Loucy (cell line): ENCODE results near the gene SHROOM3.

Source experiments
- H2AFZ ChIP-seq: fragments of 200-600 bp; sonication (generic); 2 replicates; pipeline ENCODE4 v1.6.0; 2016; ENCODE audit warnings: antibody characterized with exemption, mild to moderate bottlenecking, low read length, moderate library complexity
- H3F3A ChIP-seq: fragments of 200-600 bp; 2 replicates; pipeline ENCODE4 v1.6.0; 2016; ENCODE audit warnings: antibody characterized with exemption, low read depth, mild to moderate bottlenecking
- H3K27me3 ChIP-seq: fragments of 200-600 bp; sonication (generic); 2 replicates; pipeline ENCODE4 v1.6.1; 2014; ENCODE audit warnings: low read length, mild to moderate bottlenecking; ENCODE audit not compliant: insufficient read depth, poor library complexity, severe bottlenecking
- H3K36me3 ChIP-seq: fragments of 200-600 bp; sonication (generic); 2 replicates; pipeline ENCODE4 v1.6.1; 2016; ENCODE audit warnings: low read length; ENCODE audit not compliant: insufficient read depth
- H3K4me1 ChIP-seq: fragments of 200-600 bp; sonication (generic); 2 replicates; pipeline ENCODE4 v1.5.1; 2014; ENCODE audit warnings: low read length, mild to moderate bottlenecking; ENCODE audit not compliant: insufficient read depth, poor library complexity, severe bottlenecking
- H3K4me2 ChIP-seq: fragments of 200-600 bp; sonication (generic); 2 replicates; pipeline ENCODE4 v1.6.0; 2014; ENCODE audit warnings: antibody characterized with exemption, low read length, low read depth, mild to moderate bottlenecking; ENCODE audit not compliant: poor library complexity, severe bottlenecking
- H3K4me3 ChIP-seq: fragments of 200-600 bp; sonication (generic); 2 replicates; pipeline ENCODE4 v1.5.1; 2014; ENCODE audit warnings: low read length, mild to moderate bottlenecking, mixed read lengths; ENCODE audit not compliant: poor library complexity, severe bottlenecking
- H3K79me2 ChIP-seq: fragments of 200-600 bp; sonication (generic); 2 replicates; pipeline ENCODE4 v1.6.1; 2014; ENCODE audit warnings: low read length; ENCODE audit not compliant: insufficient read depth
- H3K9ac ChIP-seq: fragments of 200-600 bp; sonication (generic); 2 replicates; pipeline ENCODE4 v1.6.0; 2014; ENCODE audit warnings: mild to moderate bottlenecking, low read depth, low read length, moderate library complexity; ENCODE audit not compliant: poor library complexity, severe bottlenecking
- H3K9me2 ChIP-seq: fragments of 200-600 bp; sonication (generic); replicated peaks from 2 replicates; pipeline ENCODE4 v1.6.1; 2016; ENCODE audit warnings: low read depth, low read length, mixed read lengths
- H3K9me3 ChIP-seq: fragments of 200-600 bp; sonication (generic); 2 replicates; pipeline ENCODE4 v1.6.1; 2014; ENCODE audit warnings: mild to moderate bottlenecking, antibody characterized with exemption, low read length, low read depth; ENCODE audit not compliant: insufficient read depth
- H4K20me1 ChIP-seq: fragments of 200-600 bp; sonication (generic); 2 replicates; pipeline ENCODE4 v1.6.0; 2014; ENCODE audit warnings: antibody characterized with exemption, low read length, mild to moderate bottlenecking; ENCODE audit not compliant: insufficient read depth, poor library complexity, severe bottlenecking
- EZH2phosphoT487 ChIP-seq: fragments of 200-600 bp; IDR thresholded peaks from 2 replicates; pipeline ENCODE4 v1.6.1; 2018; ENCODE audit warnings: antibody characterized with exemption, mild to moderate bottlenecking, moderate library complexity, borderline replicate concordance
- TF ChIP-seq, protein P1 (sequence below): fragments of 200-600 bp; sonication (generic); conservative IDR thresholded peaks from 2 replicates; pipeline ENCODE4 v1.5.1; 2014; ENCODE audit warnings: mild to moderate bottlenecking, antibody characterized with exemption, low read length

Gene SHROOM3

DNA sequence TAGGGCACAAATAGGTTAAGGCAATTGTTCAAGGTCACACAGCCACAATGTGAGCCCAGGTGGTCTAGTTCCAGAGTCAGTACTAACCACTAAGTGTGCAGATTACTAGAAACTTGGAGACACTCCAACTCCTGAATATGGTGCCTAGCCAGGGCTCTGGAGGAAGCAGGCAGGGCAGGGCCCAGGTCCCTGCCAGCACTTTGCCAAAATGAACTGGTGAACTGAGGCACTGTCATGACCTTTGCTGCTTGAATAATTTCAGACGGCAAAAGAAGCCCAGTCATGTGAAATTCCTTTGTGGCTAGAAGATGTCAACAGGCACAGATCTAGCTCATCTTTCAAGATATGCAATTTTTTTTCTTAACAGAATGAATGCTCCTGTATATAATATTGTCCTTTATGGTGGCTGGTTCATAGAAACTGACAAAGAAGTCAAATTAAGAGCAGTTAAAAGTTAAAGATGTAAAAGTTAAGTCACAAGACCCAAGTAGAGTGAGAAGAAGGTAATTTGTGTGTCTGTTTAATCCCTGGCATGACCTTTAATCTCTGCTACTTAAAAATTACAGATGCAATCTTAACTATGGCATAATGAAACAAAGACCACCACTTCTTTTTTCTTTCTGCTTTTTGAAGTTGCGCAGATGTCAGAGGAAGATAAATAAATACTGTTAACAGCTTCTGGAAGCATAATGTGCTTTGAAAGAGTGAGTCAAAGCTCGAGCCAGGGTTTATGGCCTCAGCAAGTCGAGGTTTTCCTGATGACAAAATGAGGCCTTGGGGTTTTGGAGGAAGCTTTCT, 54.1 kb downstream of the SHROOM3 start:
- Histone ChIP-seq H3F3A (peaks cover 15% of the 10 kb centered on the region; the same call in 1 of the 2 replicates), H3K9me2 (no peaks in the 10 kb centered on the region), H3K9ac (peak overlapping the region; percentile 41), H4K20me1 (no peaks in the 10 kb centered on the region), H3K4me1 (peaks cover 32% of the 10 kb centered on the region), H3K36me3 (no peaks in the 10 kb centered on the region), H3K79me2 (no peaks in the 10 kb centered on the region), H2AFZ (peak overlapping the region; percentile 69), H3K9me3 (no peaks in the 10 kb centered on the region), H3K27me3 (no peaks in the 10 kb centered on the region), H3K4me2 (peak overlapping the region; percentile 57), H3K4me3 (peak overlapping the region; percentile 41)
- TF ChIP-seq EZH2phosphoT487 = no peak
- TF ChIP-seq, protein P1, sequence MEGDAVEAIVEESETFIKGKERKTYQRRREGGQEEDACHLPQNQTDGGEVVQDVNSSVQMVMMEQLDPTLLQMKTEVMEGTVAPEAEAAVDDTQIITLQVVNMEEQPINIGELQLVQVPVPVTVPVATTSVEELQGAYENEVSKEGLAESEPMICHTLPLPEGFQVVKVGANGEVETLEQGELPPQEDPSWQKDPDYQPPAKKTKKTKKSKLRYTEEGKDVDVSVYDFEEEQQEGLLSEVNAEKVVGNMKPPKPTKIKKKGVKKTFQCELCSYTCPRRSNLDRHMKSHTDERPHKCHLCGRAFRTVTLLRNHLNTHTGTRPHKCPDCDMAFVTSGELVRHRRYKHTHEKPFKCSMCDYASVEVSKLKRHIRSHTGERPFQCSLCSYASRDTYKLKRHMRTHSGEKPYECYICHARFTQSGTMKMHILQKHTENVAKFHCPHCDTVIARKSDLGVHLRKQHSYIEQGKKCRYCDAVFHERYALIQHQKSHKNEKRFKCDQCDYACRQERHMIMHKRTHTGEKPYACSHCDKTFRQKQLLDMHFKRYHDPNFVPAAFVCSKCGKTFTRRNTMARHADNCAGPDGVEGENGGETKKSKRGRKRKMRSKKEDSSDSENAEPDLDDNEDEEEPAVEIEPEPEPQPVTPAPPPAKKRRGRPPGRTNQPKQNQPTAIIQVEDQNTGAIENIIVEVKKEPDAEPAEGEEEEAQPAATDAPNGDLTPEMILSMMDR = no peak

GRCh38 chr4:76489686-76490161, 54.7 kb downstream of the SHROOM3 start:
- Histone ChIP-seq H3K4me3 (peak overlapping the region; percentile 41), H3K79me2 (no peaks in the 10 kb centered on the region), H2AFZ (peak overlapping the region; percentile 69), H3K27me3 (no peaks in the 10 kb centered on the region), H4K20me1 (no peaks in the 10 kb centered on the region), H3K9me2 (no peaks in the 10 kb centered on the region), H3K4me1 (peaks cover 32% of the 10 kb centered on the region), H3K4me2 (peak overlapping the region; percentile 57), H3K9ac (peak overlapping the region; percentile 41), H3K36me3 (no peaks in the 10 kb centered on the region), H3F3A (peaks cover 15% of the 10 kb centered on the region; the same call in 1 of the 2 replicates), H3K9me3 (no peaks in the 10 kb centered on the region)
- TF ChIP-seq, protein P1 = no peak
- no peak for TF ChIP-seq EZH2phosphoT487

- H3K4me2 ChIP-seq = no peak overlapping the region
- no peaks in the 10 kb centered on the region for H3K9me3 ChIP-seq
- no peak overlapping the region; the same call in 1 of the 2 replicates for H2AFZ ChIP-seq
- peaks cover 27% of the 10 kb centered on the region for H3K4me1 ChIP-seq
- no peaks in the 10 kb centered on the region for H3K36me3 ChIP-seq
- no peaks in the 10 kb centered on the region for H3K27me3 ChIP-seq
- H3K9ac ChIP-seq = no peak overlapping the region
- no peaks in the 10 kb centered on the region for H4K20me1 ChIP-seq
- no peaks in the 10 kb centered on the region for H3K79me2 ChIP-seq
- no peaks in the 10 kb centered on the region for H3K9me2 ChIP-seq
- H3K4me3 ChIP-seq = no peak overlapping the region
- peaks cover 15% of the 10 kb centered on the region; the same call in 1 of the 2 replicates for H3F3A ChIP-seq
- TF ChIP-seq, protein P1 = no peak
- no peak for TF ChIP-seq EZH2phosphoT487
Measured at GRCh38 chr4:76492055-76492454, 57.0 kb downstream of the SHROOM3 start.
